HepG2 (cell line): ENCODE data around the gene RGS19. TPM values are rescaled to one million over a fixed set of nuclear protein-coding genes. Genes with fewer than 3 reads are reported as not detected.

Experiments
- ATAC-seq: fragments of 200-7000 bp; cut with Tn5 transposase; 3 replicates; pipeline ENCODE4 v1.9.1; 2020; ENCODE audit warnings: mild to moderate bottlenecking, moderate library complexity
- BruUV-seq: library from RNA; stranded (reverse); fragments of 400-500 nt; replicated peaks from 2 replicates; lab custom pipeline; 2021; lab: Mats Ljungman, UMichigan
- CTCF ChIA-PET: fragments of 300-600 bp; formaldehyde crosslinking; extraction: SDS; loops from one replicate; lab custom pipeline; 2021; ENCODE audit warnings: low total read pairs, inconsistent platforms, low intra/inter-chr PET ratio; lab: Yijun Ruan, JAX
- POLR2A ChIA-PET: fragments of 350-600 bp; sonication (Branson Sonifier 250); formaldehyde crosslinking; loops from one replicate; lab custom pipeline; 2020; ENCODE audit warnings: antibody characterized with exemption, inconsistent platforms; lab: Yijun Ruan, JAX
- DNase-seq: peaks from one replicate; pipeline ENCODE4 v3.0.0-alpha.2; 2015; ENCODE audit warnings: low spot score
- FAIRE-seq: peaks from 3 replicates; lab custom pipeline; 2011; peaks lifted over from hg19 to GRCh38; lab: Jason Lieb, UNC
- H2AFZ ChIP-seq: one replicate; pipeline ENCODE4 v1.6.1; 2011; ENCODE audit warnings: low read length, inconsistent platforms
- H3K27ac ChIP-seq: fragments of 300-600 bp; 3 replicates; pipeline ENCODE4 v1.8.0; 2011; ENCODE audit warnings: mixed run types, mild to moderate bottlenecking, mixed read lengths, low read length, inconsistent platforms; ENCODE audit not compliant: insufficient read depth; ENCODE audit errors: extremely low read length
- H3K27me3 ChIP-seq, 2 experiments: fragments of 200-600 bp in 1 of 2; 2 replicates in 1 of 2; 3 replicates in 1 of 2; pipeline versions ENCODE4 v1.6.0 to v1.8.0; 2011; ENCODE audit warnings: low read length in 2 of 2, mild to moderate bottlenecking in 2 of 2, moderate library complexity in 2 of 2, inconsistent platforms in 1 of 2; ENCODE audit not compliant: insufficient read depth in 2 of 2, control insufficient read depth in 1 of 2
- H3K36me3 ChIP-seq, 2 experiments: fragments of 200-600 bp in 1 of 2; replicated peaks in 1 of 2; 2 replicates in 1 of 2; 3 replicates in 1 of 2; pipeline versions ENCODE4 v1.5.1 to v1.8.0; 2011; ENCODE audit warnings: low read length in 2 of 2, inconsistent platforms in 1 of 2; ENCODE audit not compliant: insufficient read depth in 2 of 2, control insufficient read depth in 1 of 2
- H3K4me1 ChIP-seq: 2 replicates; pipeline ENCODE4 v1.5.1; 2012; ENCODE audit warnings: low read length, inconsistent platforms; ENCODE audit not compliant: insufficient read depth
- H3K4me2 ChIP-seq: 2 replicates; pipeline ENCODE4 v1.6.0; 2011; ENCODE audit warnings: low read depth, low read length, inconsistent platforms
- H3K4me3 ChIP-seq, 3 experiments: fragments of 200-600 bp in 1 of 3; sonication (generic), shearing (Covaris generic) in 1 of 3; replicated peaks in 1 of 3; 2 replicates each; pipeline ENCODE4 v1.5.1; 2011 to 2016; ENCODE audit warnings: low read length in 3 of 3, inconsistent platforms in 2 of 3, low read depth in 2 of 3, mild to moderate bottlenecking in 2 of 3, control low read depth in 1 of 3, mixed read lengths in 1 of 3; ENCODE audit not compliant: insufficient read depth in 1 of 3
- H3K79me2 ChIP-seq: one replicate; pipeline ENCODE4 v1.6.1; 2011; ENCODE audit warnings: low read length, inconsistent platforms; ENCODE audit not compliant: insufficient read depth
- H3K9ac ChIP-seq: 2 replicates; pipeline ENCODE4 v1.6.0; 2011; ENCODE audit warnings: mild to moderate bottlenecking, low read depth, low read length, inconsistent platforms; ENCODE audit not compliant: insufficient read depth
- H3K9me3 ChIP-seq: 2 replicates; pipeline ENCODE4 v1.5.1; 2012; ENCODE audit warnings: mild to moderate bottlenecking, low read length
- H4K20me1 ChIP-seq: 2 replicates; pipeline ENCODE4 v1.6.0; 2011; ENCODE audit warnings: inconsistent platforms, mild to moderate bottlenecking, low read length, moderate library complexity; ENCODE audit not compliant: insufficient read depth
- BCL3 ChIP-seq: sonication (generic); formaldehyde crosslinking; IDR thresholded peaks from 2 replicates; pipeline ENCODE4 v1.5.1; 2020; ENCODE audit warnings: mild to moderate bottlenecking, missing genetic modification reagents, moderate library complexity
- DR1 ChIP-seq: sonication (generic); formaldehyde crosslinking; IDR thresholded peaks from 2 replicates; pipeline ENCODE4 v1.8.0; 2021; ENCODE audit warnings: mild to moderate bottlenecking, missing genetic modification reagents, inconsistent platforms
- EED ChIP-seq: sonication (generic); formaldehyde crosslinking; IDR thresholded peaks from 2 replicates; pipeline ENCODE4 v1.5.0; 2020; ENCODE audit warnings: mild to moderate bottlenecking, missing genetic modification reagents
- HNRNPH1 ChIP-seq: fragments of 200-400 bp; formaldehyde crosslinking; optimal IDR thresholded peaks from 2 replicates; pipeline ENCODE3; 2017; ENCODE audit warnings: mild to moderate bottlenecking, low read depth, low read length
- KDM1A ChIP-seq: IDR thresholded peaks from 2 replicates; pipeline ENCODE4 v1.6.1; 2016; ENCODE audit warnings: missing compliant biosample characterization
- MYPOP ChIP-seq: sonication (generic); formaldehyde crosslinking; IDR thresholded peaks from 2 replicates; pipeline ENCODE4 v1.8.1; 2023; ENCODE audit warnings: mild to moderate bottlenecking, moderate library complexity, missing genetic modification reagents
- POGK ChIP-seq: sonication (generic); formaldehyde crosslinking; conservative IDR thresholded peaks from 2 replicates; pipeline ENCODE4 v1.8.0; 2022; ENCODE audit warnings: mild to moderate bottlenecking, moderate library complexity, missing genetic modification reagents
- TRIM22 ChIP-seq: fragments of 450-650 bp; IDR thresholded peaks from 2 replicates; pipeline ENCODE4 v1.6.1; 2017
- ZBTB4 ChIP-seq: sonication (generic); formaldehyde crosslinking; IDR thresholded peaks from 2 replicates; pipeline ENCODE4 v1.4.0; 2020; ENCODE audit warnings: missing genetic modification reagents, mild to moderate bottlenecking, borderline replicate concordance
- ZNF564 ChIP-seq: sonication (generic); formaldehyde crosslinking; IDR thresholded peaks from 2 replicates; pipeline ENCODE4 v1.8.1; 2023; ENCODE audit warnings: mild to moderate bottlenecking, missing genetic modification reagents
- ZNF780A ChIP-seq: sonication (generic); formaldehyde crosslinking; IDR thresholded peaks from 2 replicates; pipeline ENCODE4 v1.8.0; 2022; ENCODE audit warnings: mild to moderate bottlenecking, missing genetic modification reagents, moderate library complexity
- ZNF788 ChIP-seq: sonication (generic); formaldehyde crosslinking; IDR thresholded peaks from 2 replicates; pipeline ENCODE4 v1.5.0; 2020; ENCODE audit warnings: mild to moderate bottlenecking, missing genetic modification reagents, borderline replicate concordance
- WGBS: methylation state at CpG from one replicate; pipeline ENCODE4 v1.1.6; 2017; ENCODE audit warnings: low lambda C conversion rate; 5-methylcytosine and 5-hydroxymethylcytosine counted together
- in situ Hi-C: cut with HindIII; loops from 2 replicates; pipeline ENCODE4 v1.10.0; 2017; ENCODE audit warnings: low pct_unique_long_range_greater_than_20kb; ENCODE audit not compliant: extremely low pct_ligation_motif_present
- intact Hi-C: fragments of 100-400 bp; cut with micrococcal nuclease; formaldehyde crosslinking; loops from one replicate; pipeline ENCODE4 v1.10.0; 2022; ENCODE audit not compliant: unreplicated experiment
- polyA plus RNA-seq, 8 experiments: library from polyadenylated mRNA; depleted of rRNA in 3 of 8; stranded (reverse) in 7 of 8; unstranded in 1 of 8; fragments of >200 nt; fragmentation: Illumina TruSeq in 4 of 8; extraction: Trizol in 4 of 8; gene quantifications; 2 replicates each; pipeline versions ENCODE4 v1.2.1 to v1.2.3, GENCODE V29; 2011 to 2016; ENCODE audit warnings: low read depth in 4 of 8, missing spikeins in 1 of 8, mixed read lengths in 1 of 8; ENCODE audit not compliant: insufficient read depth in 1 of 8
- total RNA-seq, 5 experiments: library from RNA; depleted of rRNA; stranded (reverse); fragments of >200 nt; fragmentation: Illumina TruSeq; extraction: Trizol; gene quantifications; 2 replicates each; pipeline ENCODE4 v1.2.3, GENCODE V29; 2016; ENCODE audit warnings: low read depth in 1 of 5

The RGS19 gene
- total and polyA plus RNA-seq, 2 of the 13 experiments (the other 11 are each of a cell fraction or from before 2014, with no cell fraction given), result 10.7 to 11.9 TPM

GRCh38 chr20:64080013-64080812, 895 bp upstream of the RGS19 start, which contains the start of gene OPRL1 (continued):
- no peak for TF ChIP-seq ZBTB4 (CRISPR knock-in tag)

- Histone ChIP-seq H4K20me1 (peaks cover 9% of the 10 kb centered on the region; the same call in 1 of the 2 replicates), H2AFZ (no peak overlapping the region), H3K9me3 (no peaks in the 10 kb centered on the region), H3K36me3 (no peaks in the 10 kb centered on the region), H3K4me3 (peak overlapping the region; percentile 77 to 89 (median 85)), H3K9ac (peak overlapping the region; percentile 78), H3K27me3 (peaks cover 1 to 9% of the 10 kb centered on the region in 2 experiments; a peak in 2 of 5 replicates), H3K79me2 (no peaks in the 10 kb centered on the region), H3K4me1 (peaks cover 53% of the 10 kb centered on the region), H3K27ac (no peak overlapping the region), H3K4me2 (peak overlapping the region; percentile 99)
- no peak for FAIRE-seq
- ChIA-PET POLR2A (interaction anchor here (1.0 to 4.9 kb wide), 6 partner anchors 14 to 214 kb away, joined by 3 to 25 read pairs (median 8); partner anchors contain the start of genes PCMTD2, TCEA2 and TPD52L2), CTCF (no interaction called here)
- TSS peak; percentile 65 for BruUV-seq
- intact Hi-C loops (no loop called here), in situ Hi-C loops (no loop called here)
- DNase-seq, result no peak
- WGBS, result 28% methylated on average over 4 of the region's 4 CpGs
- no peak for ATAC-seq
- TF ChIP-seq KDM1A (CRISPR knock-in tag), result no peak
- TF ChIP-seq HNRNPH1, result no peak
- TF ChIP-seq ZNF788 (CRISPR knock-in tag), result peak; percentile 14; the same call in 1 of the 2 replicates
- no peak for TF ChIP-seq DR1 (CRISPR knock-in tag)
- TF ChIP-seq EED (CRISPR knock-in tag), result no peak
- TF ChIP-seq MYPOP (CRISPR knock-in tag), result no peak
- TF ChIP-seq ZNF780A (CRISPR knock-in tag), result no peak
- no peak for TF ChIP-seq TRIM22
- no peak for TF ChIP-seq ZNF564 (CRISPR knock-in tag)
- TF ChIP-seq POGK (CRISPR knock-in tag), result no peak
- no peak for TF ChIP-seq BCL3 (CRISPR knock-in tag)
Observed at GRCh38 chr20:64078934-64079272, 415 bp downstream of the RGS19 start.
